Panc1 (cell line): ENCODE data around the gene ATF1.

Source experiments
- CTCF ChIP-seq: fragments of 450-650 bp; IDR thresholded peaks from 2 replicates; pipeline ENCODE4 v1.5.1; 2017; ENCODE audit warnings: mild to moderate bottlenecking
- POLR2AphosphoS5 ChIP-seq: IDR thresholded peaks from 2 replicates; pipeline ENCODE4 v1.6.1; 2012; ENCODE audit warnings: mild to moderate bottlenecking, low read depth, low read length, moderate library complexity
- SIN3A ChIP-seq: IDR thresholded peaks from 2 replicates; pipeline ENCODE4 v1.6.1; 2012; ENCODE audit warnings: low read depth, mild to moderate bottlenecking, low read length, moderate library complexity, borderline replicate concordance; ENCODE audit not compliant: insufficient read depth
- TCF7L2 ChIP-seq: IDR thresholded peaks from 2 replicates; pipeline ENCODE4 v1.6.1; 2011; ENCODE audit warnings: mild to moderate bottlenecking, low read depth, low read length, inconsistent platforms
- TF ChIP-seq, protein P1 (sequence below), 2 experiments: IDR thresholded peaks; 2 replicates each; pipeline ENCODE4 v1.6.1; 2011 to 2012; ENCODE audit warnings: low read depth in 2 of 2, control low read depth in 1 of 2, low read length in 1 of 2, mild to moderate bottlenecking in 1 of 2, moderate library complexity in 1 of 2; ENCODE audit not compliant: insufficient read depth in 1 of 2

DNA sequence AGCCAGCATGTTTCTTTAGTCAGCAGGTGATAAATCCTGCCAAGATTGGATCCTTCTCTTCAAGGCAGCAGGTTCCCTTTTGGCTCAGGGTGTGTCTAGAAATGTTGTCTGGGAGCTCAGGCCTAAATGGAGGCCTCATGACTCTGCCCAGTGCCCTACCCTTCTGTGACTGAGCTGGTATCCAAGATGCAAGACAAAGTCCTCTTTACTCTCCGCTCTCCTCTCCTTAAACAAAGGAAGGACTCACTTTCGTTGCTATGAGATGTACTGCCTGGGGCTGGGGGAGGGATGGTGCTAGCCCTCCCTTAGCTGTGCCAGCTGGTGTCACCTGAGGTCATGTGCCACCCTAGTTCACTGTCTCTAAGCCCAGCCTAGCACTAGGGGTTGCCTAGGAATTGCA is 65.0 kb downstream of the ATF1 start:
- TF ChIP-seq CTCF: no peak
- TF ChIP-seq POLR2AphosphoS5: no peak
- no peak for TF ChIP-seq TCF7L2
- TF ChIP-seq, protein P1, sequence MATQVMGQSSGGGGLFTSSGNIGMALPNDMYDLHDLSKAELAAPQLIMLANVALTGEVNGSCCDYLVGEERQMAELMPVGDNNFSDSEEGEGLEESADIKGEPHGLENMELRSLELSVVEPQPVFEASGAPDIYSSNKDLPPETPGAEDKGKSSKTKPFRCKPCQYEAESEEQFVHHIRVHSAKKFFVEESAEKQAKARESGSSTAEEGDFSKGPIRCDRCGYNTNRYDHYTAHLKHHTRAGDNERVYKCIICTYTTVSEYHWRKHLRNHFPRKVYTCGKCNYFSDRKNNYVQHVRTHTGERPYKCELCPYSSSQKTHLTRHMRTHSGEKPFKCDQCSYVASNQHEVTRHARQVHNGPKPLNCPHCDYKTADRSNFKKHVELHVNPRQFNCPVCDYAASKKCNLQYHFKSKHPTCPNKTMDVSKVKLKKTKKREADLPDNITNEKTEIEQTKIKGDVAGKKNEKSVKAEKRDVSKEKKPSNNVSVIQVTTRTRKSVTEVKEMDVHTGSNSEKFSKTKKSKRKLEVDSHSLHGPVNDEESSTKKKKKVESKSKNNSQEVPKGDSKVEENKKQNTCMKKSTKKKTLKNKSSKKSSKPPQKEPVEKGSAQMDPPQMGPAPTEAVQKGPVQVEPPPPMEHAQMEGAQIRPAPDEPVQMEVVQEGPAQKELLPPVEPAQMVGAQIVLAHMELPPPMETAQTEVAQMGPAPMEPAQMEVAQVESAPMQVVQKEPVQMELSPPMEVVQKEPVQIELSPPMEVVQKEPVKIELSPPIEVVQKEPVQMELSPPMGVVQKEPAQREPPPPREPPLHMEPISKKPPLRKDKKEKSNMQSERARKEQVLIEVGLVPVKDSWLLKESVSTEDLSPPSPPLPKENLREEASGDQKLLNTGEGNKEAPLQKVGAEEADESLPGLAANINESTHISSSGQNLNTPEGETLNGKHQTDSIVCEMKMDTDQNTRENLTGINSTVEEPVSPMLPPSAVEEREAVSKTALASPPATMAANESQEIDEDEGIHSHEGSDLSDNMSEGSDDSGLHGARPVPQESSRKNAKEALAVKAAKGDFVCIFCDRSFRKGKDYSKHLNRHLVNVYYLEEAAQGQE (IDR thresholded peaks at IDR 0.05; ENCODE audit: insufficient read depth in 1 of 2, low read depth in 2 of 2, low read length in 1 of 2): no peak
- TF ChIP-seq SIN3A: no peak
